Endothelial cell of umbilical vein (primary cell): ENCODE measurements around the gene PXYLP1. TPM values are rescaled to one million over a fixed set of nuclear protein-coding genes. Genes with fewer than 3 reads are reported as not detected.

Experiments used
- BruUV-seq: library from RNA; stranded (reverse); fragments of 400-500 nt; replicated peaks from 2 replicates; lab custom pipeline; 2021; lab: Mats Ljungman, UMichigan
- CTCF ChIA-PET: fragments of 300-600, 350-600 bp; sonication (Branson Sonifier 250); formaldehyde crosslinking; loops from one replicate; lab custom pipeline; 2021; ENCODE audit warnings: antibody characterized with exemption, inconsistent platforms; lab: Charles Lee
- POLR2A ChIA-PET: fragments of 300-600, 350-600 bp; sonication (Branson Sonifier 250); formaldehyde crosslinking; loops from one replicate; lab custom pipeline; 2021; ENCODE audit warnings: antibody characterized with exemption, inconsistent platforms; lab: Charles Lee
- DNase-seq: peaks from one replicate; pipeline ENCODE4 v3.0.0-alpha.2; 2011; ENCODE audit warnings: low read depth, low spot score
- FAIRE-seq: peaks from 2 replicates; lab custom pipeline; 2011; peaks lifted over from hg19 to GRCh38; lab: Jason Lieb, UNC
- H2AFZ ChIP-seq: 2 replicates; pipeline ENCODE4 v1.6.0; 2012; ENCODE audit warnings: low read depth, low read length, control low read depth, inconsistent platforms
- H3K27ac ChIP-seq: 2 replicates; pipeline ENCODE4 v1.5.1; 2011; ENCODE audit warnings: low read depth, mild to moderate bottlenecking, control low read depth, low read length, moderate library complexity; ENCODE audit not compliant: insufficient read depth
- H3K27me3 ChIP-seq, 2 experiments: 2 replicates each; pipeline versions ENCODE4 v1.6.0 to v1.6.1; 2011; ENCODE audit warnings: low read length in 2 of 2, mixed read lengths in 1 of 2; ENCODE audit not compliant: control insufficient read depth in 2 of 2, insufficient read depth in 2 of 2
- H3K36me3 ChIP-seq, 2 experiments: 2 replicates in 1 of 2; 3 replicates in 1 of 2; pipeline ENCODE4 v1.5.1; 2011; ENCODE audit warnings: low read length in 2 of 2, mild to moderate bottlenecking in 1 of 2, moderate library complexity in 1 of 2; ENCODE audit not compliant: control insufficient read depth in 2 of 2, insufficient read depth in 2 of 2; ENCODE audit errors: extremely low read depth in 1 of 2
- H3K4me1 ChIP-seq: 3 replicates; pipeline ENCODE4 v1.5.1; 2011; ENCODE audit warnings: mild to moderate bottlenecking, low read length; ENCODE audit not compliant: control insufficient read depth, insufficient read depth; ENCODE audit errors: extremely low read depth
- H3K4me2 ChIP-seq: 2 replicates; pipeline ENCODE4 v1.6.1; 2011; ENCODE audit warnings: low read length, control low read depth, mixed read lengths; ENCODE audit not compliant: insufficient read depth
- H3K4me3 ChIP-seq, 3 experiments: fragments of 200-600 bp in 1 of 3; sonication (generic), shearing (Covaris generic) in 1 of 3; replicated peaks in 1 of 3; 2 replicates each; pipeline ENCODE4 v1.5.1; 2011 to 2016; ENCODE audit warnings: control low read depth in 3 of 3, low read length in 3 of 3, mild to moderate bottlenecking in 2 of 3, inconsistent platforms in 1 of 3, low read depth in 1 of 3, moderate library complexity in 1 of 3; ENCODE audit not compliant: insufficient read depth in 1 of 3
- H3K79me2 ChIP-seq: 2 replicates; pipeline ENCODE4 v1.6.0; 2012; ENCODE audit warnings: low read length, inconsistent platforms; ENCODE audit not compliant: control insufficient read depth, insufficient read depth
- H3K9ac ChIP-seq: replicated peaks from 2 replicates; pipeline ENCODE3; 2011; ENCODE audit warnings: low read length, control low read depth; ENCODE audit not compliant: insufficient read depth; ENCODE audit errors: extremely low read depth
- H3K9me1 ChIP-seq: replicated peaks from 3 replicates; pipeline ENCODE4 v1.6.0; 2011; ENCODE audit warnings: mild to moderate bottlenecking, low read length; ENCODE audit not compliant: control insufficient read depth, insufficient read depth; ENCODE audit errors: extremely low read depth
- H3K9me3 ChIP-seq: replicated peaks from 2 replicates; pipeline ENCODE4 v1.5.1; 2012; ENCODE audit warnings: low read length, inconsistent platforms; ENCODE audit not compliant: control insufficient read depth, insufficient read depth
- H4K20me1 ChIP-seq: replicated peaks from 2 replicates; pipeline ENCODE3; 2011; ENCODE audit warnings: mild to moderate bottlenecking, low read length; ENCODE audit not compliant: control insufficient read depth, insufficient read depth; ENCODE audit errors: extremely low read depth
- CTCF ChIP-seq, 2 donors: IDR thresholded peaks; 1 replicate in 1 of 2; 2 replicates in 1 of 2; pipeline ENCODE4 v1.5.1; 2011; ENCODE audit warnings: low read length in 2 of 2, mild to moderate bottlenecking in 2 of 2, moderate library complexity in 2 of 2, control low read depth in 1 of 2, inconsistent platforms in 1 of 2, low read depth in 1 of 2; ENCODE audit not compliant: insufficient read depth in 1 of 2; ENCODE audit errors: extremely low read depth in 1 of 2
- EZH2 ChIP-seq: IDR thresholded peaks from 2 replicates; pipeline ENCODE4 v1.6.1; 2012; ENCODE audit warnings: borderline replicate concordance, low read depth, mild to moderate bottlenecking, moderate library complexity, low read length, inconsistent platforms; ENCODE audit not compliant: severe bottlenecking
- FOS ChIP-seq: IDR thresholded peaks from 2 replicates; pipeline ENCODE4 v1.6.1; 2011; ENCODE audit warnings: mild to moderate bottlenecking, low read length, moderate library complexity, borderline replicate concordance; ENCODE audit not compliant: insufficient read depth
- GATA2 ChIP-seq: IDR thresholded peaks from 2 replicates; pipeline ENCODE4 v1.7.0; 2011; ENCODE audit warnings: low read depth, mild to moderate bottlenecking, moderate library complexity, mixed read lengths, low read length; ENCODE audit not compliant: insufficient read length, insufficient read depth
- JUN ChIP-seq: IDR thresholded peaks from 2 replicates; pipeline ENCODE4 v1.6.1; 2011; ENCODE audit warnings: borderline replicate concordance, low read depth; ENCODE audit not compliant: insufficient read length, insufficient read depth
- MAX ChIP-seq: IDR thresholded peaks from 2 replicates; pipeline ENCODE4 v1.6.1; 2011; ENCODE audit not compliant: insufficient read depth, insufficient read length
- MYC ChIP-seq: IDR thresholded peaks from one replicate; pipeline ENCODE4 v1.6.1; 2011; ENCODE audit warnings: mild to moderate bottlenecking, low read depth, low read length
- POLR2A ChIP-seq: IDR thresholded peaks from 2 replicates; pipeline ENCODE4 v1.6.1; 2012; ENCODE audit warnings: low read depth, mild to moderate bottlenecking, control low read depth, low read length
- POLR2AphosphoS5 ChIP-seq: IDR thresholded peaks from 2 replicates; pipeline ENCODE4 v1.6.1; 2012; ENCODE audit warnings: low read depth, mild to moderate bottlenecking, control low read depth, low read length, moderate library complexity; ENCODE audit not compliant: insufficient read depth
- dilution Hi-C: fragments of 300-500 bp; cut with MboI; formaldehyde crosslinking; loops from one replicate; pipeline ENCODE4 v1.15.0; 2019; ENCODE audit warnings: low sequenced_read_pairs; ENCODE audit not compliant: extremely low pct_ligation_motif_present
- intact Hi-C: fragments of 100-400 bp; cut with micrococcal nuclease; formaldehyde crosslinking; loops from one replicate; pipeline ENCODE4 v1.10.0; 2022
- polyA plus RNA-seq, 4 experiments: library from polyadenylated mRNA; depleted of rRNA in 3 of 4; stranded (reverse) in 3 of 4; unstranded in 1 of 4; fragments of >200 nt; gene quantifications; 2 replicates each; pipeline versions ENCODE4 v1.2.1 to v1.2.3, GENCODE V29; 2011 to 2012; ENCODE audit warnings: missing spikeins in 1 of 4
- total RNA-seq: library from RNA; stranded (reverse); gene quantifications from 2 replicates; pipeline ENCODE4 v1.2.3, GENCODE V29; 2021

Gene PXYLP1
- total and polyA plus RNA-seq, 2 donors (not counting 3 experiments of a cell fraction or from before 2014, with no cell fraction given): 0.84 to 1.7 TPM

DNA sequence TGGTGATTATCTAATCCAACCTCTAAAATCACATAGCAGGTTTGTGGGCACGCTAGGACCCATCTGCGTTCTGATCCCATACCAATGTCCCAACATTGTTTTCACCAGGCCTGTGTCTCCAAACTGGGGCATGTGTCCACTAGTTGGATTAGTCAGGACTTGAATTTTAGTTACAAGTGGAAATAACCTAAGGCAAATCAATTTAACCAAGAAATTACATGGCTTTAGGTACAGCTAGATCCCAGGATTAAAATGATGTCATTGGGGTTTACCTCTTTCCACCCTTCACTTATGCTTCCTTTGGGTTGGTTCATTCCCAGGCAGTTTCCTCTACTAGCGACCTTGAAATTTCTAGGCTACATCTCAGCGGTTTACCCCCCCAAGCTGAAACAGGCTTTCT lies 47.2 kb upstream of the PXYLP1 start:
- no peak overlapping the region for H3K4me2 ChIP-seq
- no peak overlapping the region for H3K4me3 ChIP-seq

More for the DNA sequence above, 47.2 kb upstream of the PXYLP1 start:
- ChIA-PET CTCF (no interaction called here), POLR2A (no interaction called here)
- Histone ChIP-seq H3K9me3 (no peaks in the 10 kb centered on the region), H3K36me3 (no peaks in the 10 kb centered on the region), H3K79me2 (no peaks in the 10 kb centered on the region), H3K9me1 (no peaks in the 10 kb centered on the region), H3K9ac (no peak overlapping the region), H3K27ac (no peak overlapping the region), H4K20me1 (no peaks in the 10 kb centered on the region), H3K27me3 (no peaks in the 10 kb centered on the region), H3K4me1 (no peaks in the 10 kb centered on the region), H2AFZ (no peak overlapping the region)
- dilution Hi-C loops (no loop called here), intact Hi-C loops (no loop called here)
- DNase-seq (no peak), FAIRE-seq (no peak)
- no peak for TF ChIP-seq EZH2
- TF ChIP-seq MYC: no peak
- no peak for TF ChIP-seq FOS
- no peak for TF ChIP-seq JUN
- TF ChIP-seq POLR2AphosphoS5: no peak
- no peak for TF ChIP-seq CTCF (IDR thresholded peaks at IDR 0.05; ENCODE audit: extremely low read depth in 1 of 2, insufficient read depth in 1 of 2, low read depth in 1 of 2, low read length in 2 of 2)
- no peak for TF ChIP-seq MAX
- no peak for TF ChIP-seq GATA2
- TF ChIP-seq POLR2A: no peak
- BruUV-seq: no TSS peak
